HG02623 (cell line): ENCODE data around the gene GGACT.

Experiments
- ATAC-seq: cut with Tn5 transposase; IDR thresholded peaks from one replicate; pipeline ENCODE4 v1.9.1; 2021; ENCODE audit warnings: moderate library complexity; ENCODE audit not compliant: unreplicated experiment

Gene GGACT

GRCh38 chr13:100552755-100553154, 35.8 kb downstream of the GGACT start:
- ATAC-seq: no peak

- no peak for ATAC-seq
Observed at GRCh38 chr13:100549316-100549715, 39.3 kb downstream of the GGACT start.

GRCh38 chr13:100547791-100548201, 40.8 kb downstream of the GGACT start:
- no peak for ATAC-seq

- ATAC-seq: no peak
Observed at GRCh38 chr13:100546713-100547405, 41.7 kb downstream of the GGACT start.

- no peak for ATAC-seq
Observed at GRCh38 chr13:100545684-100546061, 42.9 kb downstream of the GGACT start.

GRCh38 chr13:100544866-100545683, 43.5 kb downstream of the GGACT start:
- no peak for ATAC-seq

- no peak for ATAC-seq
Observed at GRCh38 chr13:100543872-100544602, 44.6 kb downstream of the GGACT start.

- ATAC-seq: peak; percentile 76
Observed at GRCh38 chr13:100542826-100543156, 45.8 kb downstream of the GGACT start.

GRCh38 chr13:100541897-100542825, 46.4 kb downstream of the GGACT start:
- no peak for ATAC-seq

GRCh38 chr13:100540621-100541020, 48.0 kb downstream of the GGACT start:
- no peak for ATAC-seq

- no peak for ATAC-seq
Observed at GRCh38 chr13:100537951-100538462, 50.6 kb downstream of the GGACT start.

- ATAC-seq: no peak
Observed at GRCh38 chr13:100537486-100537885, 51.1 kb downstream of the GGACT start.

- ATAC-seq: no peak
Observed at GRCh38 chr13:100536643-100537180, 51.9 kb downstream of the GGACT start.

- ATAC-seq: no peak
Observed at GRCh38 chr13:100535426-100536135, 53.0 kb downstream of the GGACT start.

- no peak for ATAC-seq
Observed at GRCh38 chr13:100534911-100535310, 53.7 kb downstream of the GGACT start.

- ATAC-seq: no peak
Observed at GRCh38 chr13:100534147-100534843, 54.3 kb downstream of the GGACT start.

- no peak for ATAC-seq
Observed at GRCh38 chr13:100533588-100534041, 55.0 kb downstream of the GGACT start.

- no peak for ATAC-seq
Observed at GRCh38 chr13:100532836-100533435, 55.7 kb downstream of the GGACT start.
